ENCODE data around the gene THUMPD2.

DNA sequence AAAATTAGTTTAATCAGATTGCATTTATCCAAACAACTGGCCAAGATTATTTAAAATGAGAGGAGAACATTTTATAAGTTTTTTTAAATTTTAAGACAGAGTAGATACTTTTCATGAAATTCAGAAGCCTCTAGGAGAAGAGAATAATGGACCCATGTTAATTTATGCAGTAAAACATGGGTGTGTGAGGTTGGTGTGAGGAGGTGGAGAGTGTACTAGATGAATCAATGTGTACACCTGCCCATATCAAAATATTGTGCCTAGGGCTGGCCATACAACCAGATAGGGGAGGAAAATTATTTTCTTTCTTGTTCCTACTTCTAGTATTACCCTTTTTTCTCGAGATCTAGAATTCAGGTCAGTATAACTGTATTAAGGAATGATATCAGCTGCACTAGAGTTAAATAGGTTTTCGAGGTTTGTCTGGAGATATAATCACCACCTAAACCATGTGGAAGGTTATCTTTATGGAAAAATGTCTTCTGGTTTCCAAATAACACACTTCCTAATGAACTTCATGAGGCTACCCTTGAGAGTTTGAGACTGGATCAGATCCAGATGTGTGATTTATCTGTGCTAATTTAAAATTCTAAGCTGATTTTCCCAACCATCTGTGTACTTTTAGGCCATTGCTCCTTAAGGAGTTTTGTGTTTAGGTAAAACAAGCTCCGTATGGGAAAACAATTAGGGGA, 75.7 kb downstream of the THUMPD2 start:
- TF ChIP-seq, protein P1, sequence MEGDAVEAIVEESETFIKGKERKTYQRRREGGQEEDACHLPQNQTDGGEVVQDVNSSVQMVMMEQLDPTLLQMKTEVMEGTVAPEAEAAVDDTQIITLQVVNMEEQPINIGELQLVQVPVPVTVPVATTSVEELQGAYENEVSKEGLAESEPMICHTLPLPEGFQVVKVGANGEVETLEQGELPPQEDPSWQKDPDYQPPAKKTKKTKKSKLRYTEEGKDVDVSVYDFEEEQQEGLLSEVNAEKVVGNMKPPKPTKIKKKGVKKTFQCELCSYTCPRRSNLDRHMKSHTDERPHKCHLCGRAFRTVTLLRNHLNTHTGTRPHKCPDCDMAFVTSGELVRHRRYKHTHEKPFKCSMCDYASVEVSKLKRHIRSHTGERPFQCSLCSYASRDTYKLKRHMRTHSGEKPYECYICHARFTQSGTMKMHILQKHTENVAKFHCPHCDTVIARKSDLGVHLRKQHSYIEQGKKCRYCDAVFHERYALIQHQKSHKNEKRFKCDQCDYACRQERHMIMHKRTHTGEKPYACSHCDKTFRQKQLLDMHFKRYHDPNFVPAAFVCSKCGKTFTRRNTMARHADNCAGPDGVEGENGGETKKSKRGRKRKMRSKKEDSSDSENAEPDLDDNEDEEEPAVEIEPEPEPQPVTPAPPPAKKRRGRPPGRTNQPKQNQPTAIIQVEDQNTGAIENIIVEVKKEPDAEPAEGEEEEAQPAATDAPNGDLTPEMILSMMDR (optimal IDR thresholded peaks at IDR 0.05 in 1 of 3, IDR thresholded peaks at IDR 0.05 in 1 of 3, conservative IDR thresholded peaks at IDR 0.05 in 1 of 3; ENCODE audit: extremely low read depth in 1 of 3, insufficient read depth in 2 of 3, low read length in 3 of 3): no peak
- TF ChIP-seq EZH2 (IDR thresholded peaks at IDR 0.05; ENCODE audit: low read length): no peak

Data from keratinocyte (primary cell).